Fibroblast of villous mesenchyme (primary cell): ENCODE data around the gene PRLHR. TPM values are rescaled to one million over a fixed set of nuclear protein-coding genes. Genes with fewer than 3 reads are reported as not detected.
A peak's percentile ranks its signal among the peaks of the same experiment; 100 is the strongest.
"Not testable (repeated sequence)": the region's sequence is repeated elsewhere in the genome, so short reads cannot be mapped to it uniquely, and the experiment has no call there.

ENCODE experiments used
- DNase-seq: peaks from one replicate; pipeline ENCODE4 v3.0.0-alpha.2; 2010; ENCODE audit warnings: low read depth
- H3K4me3 ChIP-seq: 2 replicates; pipeline ENCODE4 v1.5.1; 2011; ENCODE audit warnings: low read depth, mild to moderate bottlenecking, low read length
- CTCF ChIP-seq: IDR thresholded peaks from 2 replicates; pipeline ENCODE4 v1.5.1; 2012; ENCODE audit warnings: low read depth, mild to moderate bottlenecking, low read length; ENCODE audit not compliant: insufficient read depth
- total RNA-seq: library from RNA; depleted of rRNA; stranded (reverse); fragments of >200 nt; gene quantifications from 2 replicates; pipeline ENCODE4 v1.2.3, GENCODE V29; 2012

The PRLHR gene
- total RNA-seq, 1 donor = not detected

DNA sequence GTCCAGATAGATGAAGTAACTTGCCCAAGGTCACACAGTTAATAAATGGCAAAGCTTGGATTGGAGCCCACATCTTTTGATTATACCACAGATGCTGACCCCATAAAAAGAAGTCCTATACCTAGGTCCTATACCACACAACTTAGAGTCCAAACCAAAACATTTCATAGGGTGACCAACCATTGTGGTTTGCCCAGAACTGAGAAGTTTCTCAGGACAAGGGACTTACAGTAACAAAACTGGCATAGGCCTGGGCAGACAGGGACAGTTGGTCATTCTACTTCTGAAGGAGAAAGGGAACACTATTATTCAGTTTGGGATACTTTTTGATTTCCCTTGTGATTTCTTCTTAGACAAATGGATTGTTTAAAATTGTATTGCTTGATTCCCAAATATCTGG is 32.9 kb upstream of the PRLHR start:
- H3K4me3 ChIP-seq = no peak overlapping the region
- no peak for TF ChIP-seq CTCF

GRCh38 chr10:118626953-118627352 is 31.5 kb upstream of the PRLHR start:
- TF ChIP-seq CTCF = peak; percentile 21
- DNase-seq = no peak
- H3K4me3 ChIP-seq = no peak overlapping the region

More for the DNA sequence above, 32.9 kb upstream of the PRLHR start:
- no peak for DNase-seq

- TF ChIP-seq CTCF = no peak
- H3K4me3 ChIP-seq = no peak overlapping the region
- no peak for DNase-seq
Observed at GRCh38 chr10:118625504-118625903, 30.1 kb upstream of the PRLHR start.

- H3K4me3 ChIP-seq = no peak overlapping the region
- DNase-seq = no peak
- no peak for TF ChIP-seq CTCF
Observed at GRCh38 chr10:118624747-118625146, 29.3 kb upstream of the PRLHR start.

DNA sequence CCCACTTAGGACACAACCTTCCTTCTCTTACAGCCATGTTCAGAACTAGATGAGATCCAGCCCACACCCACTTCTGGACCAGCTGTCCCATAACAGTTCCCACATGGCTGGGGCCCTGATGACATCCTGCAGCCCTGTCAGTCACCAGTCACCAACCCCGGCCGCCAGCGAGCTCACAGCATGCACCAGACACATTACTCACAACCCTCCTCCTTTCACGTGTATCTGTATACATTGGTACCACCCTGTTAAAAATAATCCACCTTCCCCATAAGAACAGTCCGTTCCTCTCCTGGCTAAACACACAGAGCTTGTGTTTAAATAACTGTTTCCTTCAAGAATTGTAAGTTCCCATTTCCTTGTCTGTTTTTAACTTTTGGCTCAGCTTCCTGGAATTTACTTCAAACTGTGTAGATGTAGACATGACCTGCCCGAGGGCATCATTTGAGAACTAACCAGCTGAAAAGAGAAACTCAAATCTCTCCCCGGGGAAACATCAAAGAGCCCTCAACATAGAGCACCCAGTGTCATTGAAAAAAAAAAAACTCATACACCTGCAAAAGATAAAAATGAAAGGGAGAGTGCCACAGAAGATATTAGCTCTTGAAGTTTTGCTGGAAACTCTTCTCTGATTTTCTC is 26.0 kb upstream of the PRLHR start:
- H3K4me3 ChIP-seq = no peak overlapping the region
- no peak for DNase-seq
- no peak for TF ChIP-seq CTCF

- not testable (repeated sequence) for H3K4me3 ChIP-seq, DNase-seq
Observed at GRCh38 chr10:118613863-118614262, 18.4 kb upstream of the PRLHR start.

DNA sequence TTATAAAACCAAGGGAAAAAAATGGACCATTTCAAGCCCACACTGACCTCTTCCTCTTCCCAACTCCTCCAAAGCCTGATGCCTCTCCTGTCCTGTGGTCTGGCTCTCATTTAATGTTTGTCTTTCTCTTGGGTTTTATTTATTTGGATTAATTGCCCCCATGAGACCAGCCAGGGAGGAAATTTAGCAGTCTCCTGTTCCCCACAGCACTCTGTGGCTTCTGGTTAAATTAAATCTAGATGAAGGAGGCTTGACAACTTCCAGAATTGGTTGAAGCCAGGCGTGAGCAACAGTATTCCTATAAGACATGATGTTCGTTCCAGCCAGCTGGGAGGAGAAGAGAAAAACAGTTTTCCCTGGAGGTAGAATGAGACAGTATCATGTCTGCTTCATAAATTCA is 15.1 kb upstream of the PRLHR start:
- no peak overlapping the region for H3K4me3 ChIP-seq
- DNase-seq = no peak
- TF ChIP-seq CTCF = no peak
